ENCODE measurements around the gene MCC.
"Not testable (repeated sequence)": the region's sequence is repeated elsewhere in the genome, so short reads cannot be mapped to it uniquely, and the experiment has no call there.

The MCC gene

DNA sequence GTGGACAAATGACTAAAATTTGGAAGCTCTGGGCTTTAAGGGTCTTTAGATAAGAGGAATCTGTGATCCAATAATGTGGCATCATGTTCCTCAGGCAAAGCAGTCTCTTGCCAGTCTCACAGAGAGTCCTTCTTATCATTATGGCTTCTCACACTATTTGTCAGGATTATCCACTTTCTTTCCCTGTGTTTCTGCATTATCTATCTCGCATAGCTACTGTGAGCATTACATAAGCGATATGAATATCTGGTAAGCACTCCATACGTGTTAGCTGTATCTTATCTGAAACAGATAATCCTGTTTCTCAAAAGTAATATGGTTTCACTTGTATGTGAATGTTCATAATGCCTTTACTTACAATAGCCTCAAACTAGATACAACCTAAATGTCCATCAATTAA is 9.6 kb downstream of the MCC start:
- TF ChIP-seq ZNF16 (tag by site-specific recombination; IDR thresholded peaks at IDR 0.05; ENCODE audit: low read depth) (no peak), ZNF114 (tag by site-specific recombination; IDR thresholded peaks at IDR 0.05) (no peak), ZNF24 (tag by site-specific recombination; IDR thresholded peaks at IDR 0.05) (no peak), KLF16 (tag by site-specific recombination; IDR thresholded peaks at IDR 0.05) (no peak), ZNF10 (tag by site-specific recombination; IDR thresholded peaks at IDR 0.05) (no peak), ZNF785 (tag by site-specific recombination; IDR thresholded peaks at IDR 0.05) (no peak), ZNF777 (tag by site-specific recombination; IDR thresholded peaks at IDR 0.05; ENCODE audit: borderline replicate concordance) (no peak), ZNF239 (tag by site-specific recombination; IDR thresholded peaks at IDR 0.05) (no peak), ZNF157 (tag by site-specific recombination; IDR thresholded peaks at IDR 0.05) (no peak)
- TF ChIP-seq, protein P1, sequence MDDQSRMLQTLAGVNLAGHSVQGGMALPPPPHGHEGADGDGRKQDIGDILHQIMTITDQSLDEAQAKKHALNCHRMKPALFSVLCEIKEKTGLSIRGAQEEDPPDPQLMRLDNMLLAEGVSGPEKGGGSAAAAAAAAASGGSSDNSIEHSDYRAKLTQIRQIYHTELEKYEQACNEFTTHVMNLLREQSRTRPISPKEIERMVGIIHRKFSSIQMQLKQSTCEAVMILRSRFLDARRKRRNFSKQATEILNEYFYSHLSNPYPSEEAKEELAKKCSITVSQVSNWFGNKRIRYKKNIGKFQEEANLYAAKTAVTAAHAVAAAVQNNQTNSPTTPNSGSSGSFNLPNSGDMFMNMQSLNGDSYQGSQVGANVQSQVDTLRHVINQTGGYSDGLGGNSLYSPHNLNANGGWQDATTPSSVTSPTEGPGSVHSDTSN (CRISPR knock-in tag; IDR thresholded peaks at IDR 0.05): no peak
- TF ChIP-seq, protein P2, sequence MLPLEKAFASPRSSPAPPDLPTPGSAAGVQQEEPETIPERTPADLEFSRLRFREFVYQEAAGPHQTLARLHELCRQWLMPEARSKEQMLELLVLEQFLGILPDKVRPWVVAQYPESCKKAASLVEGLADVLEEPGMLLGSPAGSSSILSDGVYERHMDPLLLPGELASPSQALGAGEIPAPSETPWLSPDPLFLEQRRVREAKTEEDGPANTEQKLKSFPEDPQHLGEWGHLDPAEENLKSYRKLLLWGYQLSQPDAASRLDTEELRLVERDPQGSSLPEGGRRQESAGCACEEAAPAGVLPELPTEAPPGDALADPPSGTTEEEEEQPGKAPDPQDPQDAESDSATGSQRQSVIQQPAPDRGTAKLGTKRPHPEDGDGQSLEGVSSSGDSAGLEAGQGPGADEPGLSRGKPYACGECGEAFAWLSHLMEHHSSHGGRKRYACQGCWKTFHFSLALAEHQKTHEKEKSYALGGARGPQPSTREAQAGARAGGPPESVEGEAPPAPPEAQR (tag by site-specific recombination; IDR thresholded peaks at IDR 0.05): no peak
- Histone ChIP-seq H3K4me3 (ENCODE audit: low read depth, low read length) (no peak overlapping the region), H3K9me3 (ENCODE audit: control insufficient read depth, insufficient read depth, low read depth, low read length) (no peaks in the 10 kb centered on the region), H3K4me1 (ENCODE audit: control insufficient read depth, insufficient read depth, low read length) (no peaks in the 10 kb centered on the region), H3K36me3 (ENCODE audit: control insufficient read depth in 2 of 2, insufficient read depth in 1 of 2, low read length in 2 of 2) (no peaks in the 10 kb centered on the region; a peak in 1 of 3 replicates), H3K27ac (ENCODE audit: extremely low read depth, low read depth, low read length) (no peak overlapping the region)
- CTCF ChIA-PET: no interaction called here
- POLR2A ChIA-PET: no interaction called here

DNA sequence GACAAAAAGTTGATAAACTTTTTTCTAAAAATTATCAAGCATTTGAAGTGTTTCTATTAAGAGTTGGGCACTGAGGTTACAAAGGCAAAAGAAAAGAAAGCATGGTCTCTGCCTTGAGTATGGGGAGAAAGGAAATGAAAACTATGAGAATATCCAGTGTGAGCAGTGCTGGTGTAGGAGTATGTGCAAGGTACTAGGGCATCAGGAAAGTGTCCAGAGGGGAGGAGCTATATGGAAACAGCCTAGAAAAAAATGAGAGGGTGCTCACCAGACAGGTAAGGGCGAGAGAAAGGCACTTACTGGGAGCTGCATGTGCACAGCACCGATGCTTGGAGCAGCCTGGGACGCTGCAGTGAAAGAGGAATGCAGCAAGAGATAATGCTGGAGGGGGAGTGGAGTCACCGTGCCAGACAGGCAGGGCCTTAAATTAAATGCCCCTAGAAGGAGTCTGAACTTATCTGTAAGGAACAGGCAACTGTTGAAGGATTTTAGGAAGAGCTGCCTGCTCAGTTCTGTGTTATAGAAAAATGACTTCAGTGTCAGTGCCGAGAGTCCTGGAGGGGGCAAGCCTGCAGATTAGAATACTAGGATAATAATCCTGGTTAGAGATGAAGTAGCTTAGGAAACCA is 14.0 kb downstream of the MCC start:
- no peaks in the 10 kb centered on the region for H3K9me3 ChIP-seq (ENCODE audit: control insufficient read depth, insufficient read depth, low read depth, low read length)
- CTCF ChIA-PET: interaction anchor here (0.7 to 0.8 kb wide), 2 partner anchors 138 to 478 kb away, joined by 3 to 5 read pairs; no protein-coding TSS in a partner anchor
- no peaks in the 10 kb centered on the region for H3K4me1 ChIP-seq (ENCODE audit: control insufficient read depth, insufficient read depth, low read length)
- TF ChIP-seq ZNF626 (tag by site-specific recombination; IDR thresholded peaks at IDR 0.05) (no peak), ZNF837 (tag by site-specific recombination; IDR thresholded peaks at IDR 0.05) (no peak), ZNF785 (tag by site-specific recombination; IDR thresholded peaks at IDR 0.05) (no peak), ZNF311 (tag by site-specific recombination; IDR thresholded peaks at IDR 0.05; ENCODE audit: borderline replicate concordance) (no peak), ZNF248 (tag by site-specific recombination; IDR thresholded peaks at IDR 0.05) (no peak)
- H3K4me3 ChIP-seq (ENCODE audit: low read depth, low read length): no peak overlapping the region
- H3K27ac ChIP-seq (ENCODE audit: extremely low read depth, low read depth, low read length): no peak overlapping the region
- H3K36me3 ChIP-seq (ENCODE audit: control insufficient read depth in 2 of 2, insufficient read depth in 1 of 2, low read length in 2 of 2): no peaks in the 10 kb centered on the region
- POLR2A ChIA-PET: interaction anchor here (2.1 kb wide), 1 partner anchor 14 kb away, joined by 11 read pairs; the partner anchor contains the start of gene MCC

DNA sequence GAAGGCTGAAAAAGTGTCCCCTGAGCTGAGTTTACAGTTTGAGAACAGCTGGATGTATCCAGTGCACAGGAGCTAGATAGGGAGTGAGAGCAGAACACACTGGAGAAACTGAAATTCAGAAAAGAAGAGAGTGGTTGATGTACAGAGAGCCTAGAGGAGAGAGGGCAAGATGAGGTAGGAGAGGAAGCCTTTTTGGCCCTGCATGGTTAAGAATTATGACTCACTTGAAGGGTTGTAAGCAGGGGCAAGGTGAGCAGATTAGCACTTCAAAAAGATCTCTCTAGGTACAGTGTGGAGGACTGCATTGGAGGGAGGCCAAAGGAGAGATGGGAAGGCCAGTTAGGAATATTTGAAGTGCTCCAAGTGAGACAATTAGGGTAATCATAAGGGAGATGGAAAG is 25.2 kb downstream of the MCC start:
- H3K4me1 ChIP-seq (ENCODE audit: control insufficient read depth, insufficient read depth, low read length): no peaks in the 10 kb centered on the region
- no peaks in the 10 kb centered on the region for H3K36me3 ChIP-seq (ENCODE audit: control insufficient read depth in 2 of 2, insufficient read depth in 1 of 2, low read length in 2 of 2)
- ChIA-PET POLR2A (no interaction called here), CTCF (no interaction called here)
- H3K27ac ChIP-seq (ENCODE audit: extremely low read depth, low read depth, low read length): no peak overlapping the region
- H3K4me3 ChIP-seq (ENCODE audit: low read depth, low read length): no peak overlapping the region
- no peak for TF ChIP-seq ZNF350 (tag by site-specific recombination; IDR thresholded peaks at IDR 0.05)
- 0 out of 2 replicates have a peak, but pooled peaks have one; percentile 6 for TF ChIP-seq PRDM1 (tag by site-specific recombination; IDR thresholded peaks at IDR 0.05)
- H3K9me3 ChIP-seq (ENCODE audit: control insufficient read depth, insufficient read depth, low read depth, low read length): no peaks in the 10 kb centered on the region

DNA sequence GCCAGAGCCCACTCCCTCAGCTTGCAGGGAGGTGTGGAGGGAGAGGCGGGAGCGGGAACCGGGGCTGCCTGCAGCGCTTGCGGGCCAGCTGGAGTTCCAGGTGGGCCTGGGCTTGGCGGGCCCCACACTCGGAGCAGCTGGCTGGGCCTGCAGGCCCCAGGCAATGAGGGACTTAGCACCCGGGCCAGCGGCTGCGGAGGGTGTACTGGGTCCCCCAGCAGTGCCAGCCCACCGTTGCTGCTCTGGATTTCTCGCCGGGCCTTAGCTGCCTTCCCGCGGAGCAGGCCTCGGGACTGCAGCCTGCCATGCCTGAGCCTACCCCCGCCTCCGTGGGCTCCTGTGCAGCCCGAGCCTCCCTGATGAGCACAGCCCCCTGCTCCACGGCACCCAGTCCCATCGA is 31.1 kb downstream of the MCC start:
- H3K4me3 ChIP-seq (ENCODE audit: low read depth, low read length); H3K4me1 ChIP-seq (ENCODE audit: control insufficient read depth, insufficient read depth, low read length); H3K9me3 ChIP-seq (ENCODE audit: control insufficient read depth, insufficient read depth, low read depth, low read length); CTCF ChIA-PET; H3K36me3 ChIP-seq (ENCODE audit: control insufficient read depth in 2 of 2, insufficient read depth in 1 of 2, low read length in 2 of 2); H3K27ac ChIP-seq (ENCODE audit: extremely low read depth, low read depth, low read length): not testable (repeated sequence)
- POLR2A ChIA-PET: interaction anchor here (1.4 kb wide), 1 partner anchor 31 kb away, joined by 3 read pairs; the partner anchor contains the start of gene MCC
